Upper lobe of right lung (tissue), 1 donor: ENCODE measurements around the gene IQSEC1. TPM values are rescaled to one million over a fixed set of nuclear protein-coding genes. Genes with fewer than 3 reads are reported as not detected.

Experiments
- ATAC-seq: fragments of 200-7000 bp; cut with Tn5 transposase; one replicate; pipeline ENCODE4 v1.9.1; 2020; ENCODE audit warnings: mild to moderate bottlenecking, moderate library complexity
- DNase-seq: peaks from one replicate; pipeline ENCODE4 v3.0.0-alpha.2; 2020
- H3K27ac ChIP-seq: fragments of 200-600 bp; one replicate; pipeline ENCODE4 v1.8.0; 2022
- H3K27me3 ChIP-seq: fragments of 200-600 bp; one replicate; pipeline ENCODE4 v1.8.0; 2022; ENCODE audit warnings: mild to moderate bottlenecking
- H3K36me3 ChIP-seq: fragments of 200-600 bp; one replicate; pipeline ENCODE4 v1.8.0; 2022
- H3K4me1 ChIP-seq: fragments of 200-600 bp; one replicate; pipeline ENCODE4 v1.8.0; 2022
- H3K4me3 ChIP-seq: fragments of 200-600 bp; one replicate; pipeline ENCODE4 v1.8.0; 2022; ENCODE audit warnings: mild to moderate bottlenecking
- H3K9me3 ChIP-seq: fragments of 200-600 bp; one replicate; pipeline ENCODE4 v1.8.0; 2022
- intact Hi-C: fragments of 100-400 bp; cut with DNase I; formaldehyde crosslinking; loops from one replicate; pipeline ENCODE4 v1.11.0; 2022
- total RNA-seq: library from RNA; stranded (reverse); fragmentation: NEBNext Ultra II Directional; extraction: Animal tissue kit (Norgen Biotek cat#: 25700); gene quantifications from one replicate; pipeline ENCODE4 v1.2.1, GENCODE V29; 2021
- TF ChIP-seq, protein P1 (sequence below): fragments of 200-600 bp; IDR thresholded peaks from one replicate; pipeline ENCODE4 v1.8.0; 2022; ENCODE audit warnings: antibody characterized with exemption
- donor health status: DM: no; HTN: yes; CAD: no; lungs with severe emphysema.

The IQSEC1 gene
- total RNA-seq, 1 donor from 2014 or later: 61.6 TPM

DNA sequence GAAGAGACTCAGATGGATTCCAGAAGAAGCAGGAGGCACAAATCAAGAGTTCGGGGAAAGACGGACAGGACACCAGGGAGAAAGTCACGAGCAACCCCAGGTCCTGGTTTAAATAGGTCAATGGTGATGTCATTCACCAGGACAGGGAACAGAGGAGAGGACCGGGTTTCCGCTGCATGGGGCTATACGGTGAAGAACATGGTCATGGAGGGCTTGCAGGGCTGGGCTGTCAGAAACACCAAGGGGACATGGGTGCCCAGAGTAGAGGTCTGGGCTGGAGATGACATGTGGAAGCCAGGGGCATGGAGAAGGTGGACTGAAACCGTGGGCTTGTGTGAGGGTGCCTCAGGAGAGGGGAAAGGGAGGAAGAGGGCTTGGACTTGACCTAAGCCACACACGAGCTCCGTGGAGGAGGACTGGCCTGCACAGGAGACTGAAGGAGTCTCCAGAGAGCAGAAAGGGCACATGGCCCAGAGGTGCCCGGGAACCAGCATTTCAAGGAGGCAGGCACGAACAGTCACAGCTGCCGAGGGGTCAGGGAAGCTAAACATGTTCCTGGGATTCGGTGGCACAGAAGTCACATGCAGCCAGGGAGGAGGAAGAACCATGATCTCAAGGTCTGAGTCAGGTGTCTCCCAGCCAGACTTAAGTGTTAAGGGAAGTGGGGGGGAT, 177.7 kb downstream of the IQSEC1 start:
- Histone ChIP-seq H3K9me3 (no peaks in the 10 kb centered on the region), H3K36me3 (peaks cover 26% of the 10 kb centered on the region), H3K4me3 (no peak overlapping the region), H3K4me1 (peaks cover 3% of the 10 kb centered on the region), H3K27ac (no peak overlapping the region), H3K27me3 (no peaks in the 10 kb centered on the region)
- ATAC-seq (peak; percentile 26), DNase-seq (no peak)
- intact Hi-C loops: no loop called here
- TF ChIP-seq, protein P1, sequence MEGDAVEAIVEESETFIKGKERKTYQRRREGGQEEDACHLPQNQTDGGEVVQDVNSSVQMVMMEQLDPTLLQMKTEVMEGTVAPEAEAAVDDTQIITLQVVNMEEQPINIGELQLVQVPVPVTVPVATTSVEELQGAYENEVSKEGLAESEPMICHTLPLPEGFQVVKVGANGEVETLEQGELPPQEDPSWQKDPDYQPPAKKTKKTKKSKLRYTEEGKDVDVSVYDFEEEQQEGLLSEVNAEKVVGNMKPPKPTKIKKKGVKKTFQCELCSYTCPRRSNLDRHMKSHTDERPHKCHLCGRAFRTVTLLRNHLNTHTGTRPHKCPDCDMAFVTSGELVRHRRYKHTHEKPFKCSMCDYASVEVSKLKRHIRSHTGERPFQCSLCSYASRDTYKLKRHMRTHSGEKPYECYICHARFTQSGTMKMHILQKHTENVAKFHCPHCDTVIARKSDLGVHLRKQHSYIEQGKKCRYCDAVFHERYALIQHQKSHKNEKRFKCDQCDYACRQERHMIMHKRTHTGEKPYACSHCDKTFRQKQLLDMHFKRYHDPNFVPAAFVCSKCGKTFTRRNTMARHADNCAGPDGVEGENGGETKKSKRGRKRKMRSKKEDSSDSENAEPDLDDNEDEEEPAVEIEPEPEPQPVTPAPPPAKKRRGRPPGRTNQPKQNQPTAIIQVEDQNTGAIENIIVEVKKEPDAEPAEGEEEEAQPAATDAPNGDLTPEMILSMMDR: no peak

DNA sequence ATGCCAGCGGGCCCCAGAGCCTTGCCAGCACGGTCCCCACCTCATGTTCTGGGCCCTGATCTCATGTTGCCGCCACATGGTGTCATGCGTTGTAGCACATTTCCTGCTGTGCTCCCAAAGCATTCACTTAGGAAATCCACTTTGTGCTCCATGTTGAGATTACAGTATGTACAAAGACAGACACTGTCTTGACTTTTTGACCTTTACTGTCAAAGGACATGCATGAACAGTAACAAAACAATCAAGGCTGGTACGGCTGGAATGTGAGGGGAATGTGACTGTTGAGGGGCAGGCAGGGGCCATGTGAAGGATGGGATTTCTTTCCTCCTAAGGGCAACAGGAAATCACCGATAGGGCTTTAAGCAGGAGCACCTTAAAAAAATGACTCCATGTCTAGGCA, 178.6 kb downstream of the IQSEC1 start:
- H3K4me1 ChIP-seq: peaks cover 3% of the 10 kb centered on the region
- peaks cover 17% of the 10 kb centered on the region for H3K36me3 ChIP-seq
- ATAC-seq (no peak), DNase-seq (no peak)
- TF ChIP-seq, protein P1: no peak
- no peaks in the 10 kb centered on the region for H3K9me3 ChIP-seq
- intact Hi-C loops: no loop called here
- H3K4me3 ChIP-seq: no peak overlapping the region
- H3K27me3 ChIP-seq: no peaks in the 10 kb centered on the region
- no peak overlapping the region for H3K27ac ChIP-seq

- Histone ChIP-seq H3K27me3 (no peaks in the 10 kb centered on the region), H3K9me3 (no peaks in the 10 kb centered on the region), H3K4me1 (peaks cover 3% of the 10 kb centered on the region), H3K36me3 (peaks cover 9% of the 10 kb centered on the region), H3K4me3 (no peak overlapping the region), H3K27ac (no peak overlapping the region)
- intact Hi-C loops: no loop called here
- DNase-seq (no peak), ATAC-seq (no peak)
- TF ChIP-seq, protein P1: no peak
Measured at GRCh38 chr3:12893852-12894251, 179.4 kb downstream of the IQSEC1 start.

DNA sequence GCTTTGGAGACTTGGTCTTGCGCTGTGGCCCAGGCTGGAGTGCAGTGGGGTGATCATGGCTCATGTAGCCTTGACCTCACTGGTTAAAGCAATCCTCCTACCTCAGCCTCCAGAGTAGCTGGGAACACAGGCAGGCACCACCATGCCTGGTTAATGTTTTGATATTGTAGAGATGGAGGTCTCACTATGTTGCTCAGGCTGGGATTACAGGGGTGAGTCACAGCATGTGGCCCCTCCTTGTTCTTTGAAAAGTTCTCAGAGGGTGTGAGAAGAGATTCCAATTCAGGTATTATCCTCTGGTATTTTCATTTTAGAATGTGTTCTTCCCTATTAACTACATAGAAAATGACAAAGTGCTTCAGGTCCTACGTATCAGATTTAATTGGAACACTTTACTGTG, 180.0 kb downstream of the IQSEC1 start:
- DNase-seq (no peak), ATAC-seq (no peak)
- intact Hi-C loops: no loop called here
- Histone ChIP-seq H3K4me1 (peaks cover 3% of the 10 kb centered on the region), H3K36me3 (peaks cover 5% of the 10 kb centered on the region), H3K27me3 (no peaks in the 10 kb centered on the region), H3K27ac (no peak overlapping the region), H3K4me3 (no peak overlapping the region), H3K9me3 (no peaks in the 10 kb centered on the region)
- TF ChIP-seq, protein P1: no peak

DNA sequence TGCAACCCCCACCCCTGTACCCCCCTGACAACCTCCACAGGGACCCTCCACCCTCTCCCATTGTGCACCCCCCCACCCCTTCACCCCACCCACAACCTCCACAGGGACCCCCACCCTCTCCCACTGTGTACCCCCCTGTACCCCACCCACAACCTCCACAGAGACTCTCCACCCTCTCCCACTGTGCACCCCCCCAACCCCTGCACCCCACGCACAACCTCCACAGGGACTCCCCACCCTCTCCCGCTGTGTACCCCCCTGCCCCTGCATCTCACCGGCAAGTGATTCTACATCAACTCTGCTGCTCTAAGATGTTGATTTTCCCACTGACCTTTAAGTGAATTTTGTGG, 180.4 kb downstream of the IQSEC1 start:
- peaks cover 3% of the 10 kb centered on the region for H3K4me1 ChIP-seq
- no peak overlapping the region for H3K27ac ChIP-seq
- intact Hi-C loops: no loop called here
- no peak overlapping the region for H3K4me3 ChIP-seq
- no peak for DNase-seq
- no peaks in the 10 kb centered on the region for H3K9me3 ChIP-seq
- H3K27me3 ChIP-seq: peaks cover 1% of the 10 kb centered on the region
- H3K36me3 ChIP-seq: peaks cover under 1% of the 10 kb centered on the region
- TF ChIP-seq, protein P1: no peak
- ATAC-seq: no peak
